Stimulated activated CD8-positive, alpha-beta memory T cell treated with anti-CD3 and anti-CD28 coated beads, Interleukin-12 subunit alpha, Interleukin-12 subunit beta, amount 100 ng/mL, for 4 hours (primary cell): ENCODE data around the gene MYL3.

ENCODE experiments used
- DNase-seq: peaks from one replicate; pipeline ENCODE4 v3.0.0-alpha.2; 2020; ENCODE audit warnings: low read depth

The MYL3 gene

GRCh38 chr3:46865031-46865507, 1.8 kb upstream of the MYL3 start:
- DNase-seq: no peak

- no peak for DNase-seq
Observed at GRCh38 chr3:46864061-46864881, 1.0 kb upstream of the MYL3 start.

- no peak for DNase-seq
Observed at GRCh38 chr3:46862369-46863025, 747 bp downstream of the MYL3 start.

- no peak for DNase-seq
Observed at GRCh38 chr3:46861605-46862368, 1.5 kb downstream of the MYL3 start.

- DNase-seq: no peak
Observed at GRCh38 chr3:46860810-46861604, 2.2 kb downstream of the MYL3 start.

- DNase-seq: no peak
Observed at GRCh38 chr3:46860017-46860809, 3.0 kb downstream of the MYL3 start.

- no peak for DNase-seq
Observed at GRCh38 chr3:46859001-46859710, 4.1 kb downstream of the MYL3 start.

GRCh38 chr3:46858456-46858855, 4.8 kb downstream of the MYL3 start:
- no peak for DNase-seq

GRCh38 chr3:46857485-46858341, 5.5 kb downstream of the MYL3 start:
- no peak for DNase-seq

GRCh38 chr3:46856576-46857471, 6.4 kb downstream of the MYL3 start:
- no peak for DNase-seq

GRCh38 chr3:46854555-46854991, 8.7 kb downstream of the MYL3 start:
- no peak for DNase-seq

- no peak for DNase-seq
Observed at GRCh38 chr3:46853441-46854415, 9.5 kb downstream of the MYL3 start.

GRCh38 chr3:46852839-46853355, 10.3 kb downstream of the MYL3 start:
- no peak for DNase-seq

GRCh38 chr3:46852334-46852720, 10.9 kb downstream of the MYL3 start:
- DNase-seq: no peak

GRCh38 chr3:46851364-46852333, 11.6 kb downstream of the MYL3 start:
- DNase-seq: no peak

GRCh38 chr3:46850468-46850779, 12.8 kb downstream of the MYL3 start:
- DNase-seq: no peak
